UCSD-AML1 (cell line): ENCODE measurements around the gene LIMS1.
A peak's percentile ranks its signal among the peaks of the same experiment; 100 is the strongest.
"Not testable (repeated sequence)": the region's sequence is repeated elsewhere in the genome, so short reads cannot be mapped to it uniquely, and the experiment has no call there.

Experiments used
- DNase-seq: peaks from one replicate; lab custom pipeline; 2025; ENCODE audit not compliant: unreplicated experiment; lab: John Stamatoyannopoulos, UW

The LIMS1 gene

GRCh38 chr2:108719149-108720044 lies 185.1 kb downstream of the LIMS1 start, which contains the start of gene RANBP2:
Gene RANBP2 (plus strand): TSS chr2:108719482. CDS start chr2:108719607, 125 bp downstream.
- DNase-seq, result peak; percentile 96

DNA sequence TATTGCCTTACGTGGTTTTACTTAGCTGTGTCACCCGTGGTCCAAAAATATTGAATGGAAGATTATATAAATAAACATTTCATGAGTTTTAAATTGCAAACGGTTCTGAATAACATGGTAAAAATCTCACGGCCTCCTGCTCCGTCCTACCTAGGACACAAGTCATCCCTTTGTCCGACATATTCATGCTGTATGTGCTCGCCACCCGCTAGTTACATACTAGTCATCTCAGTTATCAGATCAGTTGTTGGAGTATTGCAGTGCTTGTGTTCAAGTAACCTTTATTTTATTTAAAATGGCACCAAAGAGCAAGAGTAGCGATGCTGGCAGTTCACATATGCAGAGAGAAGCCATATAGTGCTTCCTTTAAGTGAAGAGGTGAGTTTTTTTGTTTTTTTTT lies 191.8 kb downstream of the LIMS1 start:
- DNase-seq, result not testable (repeated sequence)

- DNase-seq, result not testable (repeated sequence)
Measured at GRCh38 chr2:108734656-108735055, 200.4 kb downstream of the LIMS1 start.
